PC-3 (cell line): ENCODE data around the gene NR5A2.

Source experiments
- EZH2phosphoT487 ChIP-seq: fragments of 300-600 bp; sonication (generic); IDR thresholded peaks from 2 replicates; pipeline ENCODE4 v1.6.1; 2018; ENCODE audit warnings: mild to moderate bottlenecking, antibody characterized with exemption, low read length, borderline replicate concordance
- TF ChIP-seq, protein P1 (sequence below): fragments of 300-600 bp; sonication (generic); conservative IDR thresholded peaks from 2 replicates; pipeline ENCODE4 v1.5.1; 2017; ENCODE audit warnings: antibody characterized with exemption, low read depth, mild to moderate bottlenecking, low read length

DNA sequence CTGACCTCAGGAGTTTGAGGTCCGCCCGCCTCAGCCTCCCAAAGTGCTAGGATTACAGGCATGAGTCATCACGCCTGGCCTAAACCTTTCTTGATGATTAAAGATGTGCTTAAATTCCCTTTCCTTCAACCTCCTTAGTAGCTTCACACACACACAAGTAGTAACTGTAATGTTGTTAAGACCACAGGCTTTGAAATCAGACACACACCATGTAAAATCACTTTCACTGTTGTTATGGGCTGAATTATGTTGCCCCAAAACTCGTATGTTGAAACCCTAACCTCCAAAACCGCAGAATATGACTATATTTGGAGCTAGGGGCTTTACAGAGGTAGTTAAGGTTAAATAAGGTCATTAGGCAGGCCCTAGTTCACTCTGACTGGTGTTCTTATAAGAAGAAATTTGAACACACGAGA is 180.2 kb downstream of the NR5A2 start:
- TF ChIP-seq, protein P1, sequence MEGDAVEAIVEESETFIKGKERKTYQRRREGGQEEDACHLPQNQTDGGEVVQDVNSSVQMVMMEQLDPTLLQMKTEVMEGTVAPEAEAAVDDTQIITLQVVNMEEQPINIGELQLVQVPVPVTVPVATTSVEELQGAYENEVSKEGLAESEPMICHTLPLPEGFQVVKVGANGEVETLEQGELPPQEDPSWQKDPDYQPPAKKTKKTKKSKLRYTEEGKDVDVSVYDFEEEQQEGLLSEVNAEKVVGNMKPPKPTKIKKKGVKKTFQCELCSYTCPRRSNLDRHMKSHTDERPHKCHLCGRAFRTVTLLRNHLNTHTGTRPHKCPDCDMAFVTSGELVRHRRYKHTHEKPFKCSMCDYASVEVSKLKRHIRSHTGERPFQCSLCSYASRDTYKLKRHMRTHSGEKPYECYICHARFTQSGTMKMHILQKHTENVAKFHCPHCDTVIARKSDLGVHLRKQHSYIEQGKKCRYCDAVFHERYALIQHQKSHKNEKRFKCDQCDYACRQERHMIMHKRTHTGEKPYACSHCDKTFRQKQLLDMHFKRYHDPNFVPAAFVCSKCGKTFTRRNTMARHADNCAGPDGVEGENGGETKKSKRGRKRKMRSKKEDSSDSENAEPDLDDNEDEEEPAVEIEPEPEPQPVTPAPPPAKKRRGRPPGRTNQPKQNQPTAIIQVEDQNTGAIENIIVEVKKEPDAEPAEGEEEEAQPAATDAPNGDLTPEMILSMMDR = no peak
- TF ChIP-seq EZH2phosphoT487 = no peak
